Glomerular visceral epithelial cell (primary cell): ENCODE results near the gene SLC2A3.
"Not testable (repeated sequence)": the region's sequence is repeated elsewhere in the genome, so short reads cannot be mapped to it uniquely, and the experiment has no call there.

Experiments used
- DNase-seq: peaks from one replicate; pipeline ENCODE4 v3.0.0-alpha.2; 2016; ENCODE audit errors: extremely low spot score

The SLC2A3 gene

DNA sequence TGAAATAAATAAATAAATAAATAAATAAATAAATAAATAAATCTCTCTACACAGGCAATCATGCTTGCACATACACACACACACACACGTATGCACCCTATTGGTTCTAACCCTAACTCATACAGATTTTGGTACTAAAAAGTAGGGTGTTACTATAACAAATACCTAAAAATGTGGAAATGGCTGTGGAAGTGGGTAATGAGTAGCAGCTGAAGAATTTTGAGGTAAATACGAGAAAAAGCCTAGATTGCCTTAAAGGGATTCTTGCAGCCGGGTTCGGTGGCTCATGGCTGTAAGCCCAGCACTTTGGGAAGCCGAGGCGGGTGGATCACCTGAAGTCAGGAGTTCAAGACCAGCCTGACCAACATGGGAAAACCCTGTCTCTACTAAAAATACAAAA is 15.7 kb upstream of the SLC2A3 start:
- no peak for DNase-seq

DNA sequence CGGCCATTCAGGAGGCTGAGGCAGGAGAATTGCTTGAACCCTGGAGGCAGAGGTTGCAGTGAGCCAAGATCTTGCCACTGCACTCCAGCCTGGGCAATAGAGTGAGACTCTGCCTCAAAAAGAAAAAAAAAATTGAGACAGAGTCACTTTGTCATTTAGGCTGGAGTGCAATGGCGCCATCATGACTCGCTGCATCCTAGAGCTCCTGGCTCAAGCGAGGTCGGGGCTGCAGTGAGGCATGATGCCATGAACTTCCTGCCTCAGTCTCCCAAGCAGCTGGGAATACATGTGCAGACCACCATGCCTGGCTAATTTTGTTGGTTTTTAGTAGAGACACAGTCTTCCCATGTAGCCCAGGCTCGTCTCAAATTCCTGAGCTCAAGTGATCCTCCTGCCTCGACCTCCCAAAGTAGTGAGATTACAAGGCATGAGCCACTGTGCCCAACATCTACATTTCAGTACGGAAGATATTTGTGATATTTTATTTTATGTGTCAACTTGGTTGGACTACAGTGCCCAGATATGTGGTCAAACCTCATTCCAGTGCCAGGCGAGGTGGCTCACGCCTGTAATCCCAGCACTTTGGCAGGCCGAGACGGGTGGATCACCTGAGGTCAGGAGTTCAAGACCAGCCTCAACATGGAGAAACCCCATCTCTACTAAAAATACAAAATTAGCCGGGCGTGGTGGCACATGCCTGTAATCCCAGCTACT is 14.4 kb upstream of the SLC2A3 start:
- DNase-seq: not testable (repeated sequence)

DNA sequence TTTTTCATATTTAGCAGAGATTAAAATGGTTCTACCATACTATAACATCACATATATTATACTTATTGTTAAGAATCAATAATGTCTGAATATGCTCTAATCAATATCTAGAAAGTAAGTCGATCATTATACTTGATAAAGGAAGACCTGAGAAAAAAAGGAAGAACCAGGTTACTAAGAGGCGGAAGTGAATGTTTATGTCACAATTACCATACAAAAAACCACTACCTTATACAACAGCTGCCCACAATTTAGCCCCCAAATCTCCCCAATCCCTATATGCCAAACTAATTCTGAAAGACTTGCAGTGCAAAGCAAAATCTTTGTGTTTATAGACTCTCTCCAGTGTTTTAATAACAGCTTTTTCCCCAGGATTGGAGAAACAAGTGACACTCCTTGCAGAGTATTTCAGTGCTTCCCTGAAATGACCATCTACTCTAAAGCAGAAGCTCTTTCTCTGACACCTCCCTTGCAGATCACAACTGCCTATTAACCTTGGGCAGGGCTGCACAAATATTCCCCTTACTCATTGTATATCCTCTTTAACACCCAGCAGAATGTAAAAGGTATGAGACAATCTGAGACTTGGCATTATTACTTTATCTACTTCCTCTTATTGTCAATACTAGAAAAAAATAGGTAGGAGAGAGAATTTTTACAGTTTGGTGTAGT is 12.7 kb upstream of the SLC2A3 start:
- DNase-seq: no peak

DNA sequence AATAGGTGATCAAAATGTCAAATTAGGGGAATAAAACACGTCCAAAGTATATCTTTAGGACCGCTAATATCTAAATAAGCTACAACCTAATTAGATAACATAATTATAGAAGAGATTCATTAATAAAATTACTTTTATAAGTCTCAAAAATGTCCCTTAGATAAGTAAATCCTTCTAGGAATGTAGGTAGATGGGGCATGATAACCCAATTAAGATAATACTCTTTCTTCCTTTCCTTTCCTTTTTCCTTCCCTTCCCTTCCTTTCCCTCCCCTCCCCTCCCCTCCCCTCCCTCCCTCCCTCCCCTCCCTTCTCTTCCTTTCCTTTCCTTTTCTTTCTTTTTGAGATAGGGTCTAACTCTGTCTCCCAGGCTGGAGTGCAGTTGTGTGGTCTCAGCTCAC is 11.0 kb upstream of the SLC2A3 start:
- no peak for DNase-seq

DNA sequence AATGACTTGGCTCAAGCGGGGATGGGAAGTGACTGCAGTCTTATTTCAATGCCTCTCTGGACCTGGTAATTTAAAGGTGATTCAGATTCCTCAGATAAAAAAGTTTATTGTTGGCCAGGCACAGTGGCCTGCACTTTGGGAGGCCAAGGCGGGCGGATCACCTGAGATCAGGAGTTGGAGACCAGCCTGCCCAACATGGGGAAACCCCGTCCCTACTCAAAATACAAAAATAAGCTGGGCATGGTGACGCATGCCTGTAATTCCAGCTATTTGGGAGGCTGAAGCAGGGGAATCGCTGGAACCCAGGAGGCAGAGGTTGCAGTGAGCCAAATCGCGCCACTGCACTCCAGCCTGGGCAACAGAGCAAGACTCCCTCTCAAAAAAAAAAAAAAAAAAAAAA is 8.8 kb upstream of the SLC2A3 start:
- not testable (repeated sequence) for DNase-seq

DNA sequence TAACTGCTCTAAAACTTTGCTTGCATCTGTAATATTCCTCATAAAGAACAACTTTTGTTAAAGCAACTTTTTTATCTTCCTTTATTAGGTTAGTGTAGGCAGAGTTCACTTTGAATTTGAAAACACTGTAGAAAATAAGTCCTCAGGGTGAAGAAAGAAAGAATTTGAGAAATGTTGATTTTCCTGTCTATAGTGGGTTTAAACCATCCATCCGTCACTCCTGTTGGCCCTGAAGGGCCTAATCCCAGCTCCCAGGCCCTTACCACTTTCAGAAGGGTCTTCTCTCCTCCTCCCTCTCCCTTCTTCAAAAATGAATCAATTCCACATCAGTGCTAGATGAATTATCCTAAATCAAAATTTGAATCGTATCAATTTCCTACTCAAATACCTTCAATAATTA is 4.9 kb upstream of the SLC2A3 start:
- no peak for DNase-seq

DNA sequence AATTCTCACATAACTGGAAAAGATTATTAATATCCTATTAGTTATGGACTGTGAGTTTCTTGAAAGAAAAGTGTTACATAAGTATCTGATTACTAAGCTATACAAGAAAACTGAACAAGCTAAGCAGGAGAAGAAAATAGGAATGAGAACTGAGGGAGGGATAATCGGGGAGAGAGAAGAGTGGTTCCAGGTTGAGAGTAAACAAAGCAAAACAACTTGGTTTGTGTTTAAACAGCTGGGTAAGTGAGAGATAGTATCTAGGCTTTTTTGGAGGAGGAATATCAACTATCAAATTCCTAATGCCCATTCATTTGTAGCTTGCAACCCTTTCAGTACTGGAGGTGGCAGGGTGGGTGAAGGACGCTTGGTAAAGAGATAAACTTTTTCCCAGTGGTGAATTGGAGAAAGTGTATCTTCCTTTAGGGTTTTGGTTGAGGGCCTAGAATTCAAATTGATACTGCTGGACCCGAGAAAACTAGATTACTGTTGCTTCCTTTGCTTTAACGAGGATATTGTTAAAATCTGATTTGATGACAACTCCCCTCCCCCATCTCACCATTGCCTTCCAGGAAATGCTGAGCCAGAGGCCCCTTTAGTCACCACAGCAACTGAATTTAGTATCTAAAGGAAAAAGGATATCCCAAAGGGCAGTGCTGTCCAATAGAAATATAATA is 2.0 kb upstream of the SLC2A3 start:
- DNase-seq: no peak

DNA sequence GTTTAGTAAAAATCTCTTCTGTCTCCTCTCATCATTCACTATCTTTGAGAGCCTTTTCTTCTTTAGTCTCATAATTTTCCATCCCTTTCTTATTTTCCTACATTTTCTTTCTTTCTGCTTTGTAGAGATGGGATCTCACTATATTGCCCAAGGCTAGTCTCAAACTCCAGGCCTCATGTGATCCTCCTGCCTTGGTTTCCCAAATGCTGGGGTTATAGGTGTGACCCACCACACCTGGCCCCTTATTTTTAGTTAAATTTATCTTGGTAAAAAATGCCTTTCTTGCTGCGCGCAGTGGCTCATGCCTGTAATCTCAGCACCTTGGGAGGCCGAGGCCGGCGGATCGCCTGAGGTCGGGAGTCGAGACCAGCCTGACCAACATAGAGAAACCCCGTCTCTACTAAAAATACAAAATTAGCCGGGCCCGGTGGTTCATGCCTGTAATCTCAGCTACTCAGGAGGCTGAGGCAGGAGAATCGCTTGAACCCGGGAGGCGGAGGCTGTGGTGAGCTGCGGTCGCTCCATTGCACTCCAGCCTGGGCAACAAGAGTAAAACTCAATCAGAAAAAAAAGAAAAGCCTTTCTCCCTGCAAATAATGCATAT is 996 bp downstream of the SLC2A3 start:
- DNase-seq: no peak

DNA sequence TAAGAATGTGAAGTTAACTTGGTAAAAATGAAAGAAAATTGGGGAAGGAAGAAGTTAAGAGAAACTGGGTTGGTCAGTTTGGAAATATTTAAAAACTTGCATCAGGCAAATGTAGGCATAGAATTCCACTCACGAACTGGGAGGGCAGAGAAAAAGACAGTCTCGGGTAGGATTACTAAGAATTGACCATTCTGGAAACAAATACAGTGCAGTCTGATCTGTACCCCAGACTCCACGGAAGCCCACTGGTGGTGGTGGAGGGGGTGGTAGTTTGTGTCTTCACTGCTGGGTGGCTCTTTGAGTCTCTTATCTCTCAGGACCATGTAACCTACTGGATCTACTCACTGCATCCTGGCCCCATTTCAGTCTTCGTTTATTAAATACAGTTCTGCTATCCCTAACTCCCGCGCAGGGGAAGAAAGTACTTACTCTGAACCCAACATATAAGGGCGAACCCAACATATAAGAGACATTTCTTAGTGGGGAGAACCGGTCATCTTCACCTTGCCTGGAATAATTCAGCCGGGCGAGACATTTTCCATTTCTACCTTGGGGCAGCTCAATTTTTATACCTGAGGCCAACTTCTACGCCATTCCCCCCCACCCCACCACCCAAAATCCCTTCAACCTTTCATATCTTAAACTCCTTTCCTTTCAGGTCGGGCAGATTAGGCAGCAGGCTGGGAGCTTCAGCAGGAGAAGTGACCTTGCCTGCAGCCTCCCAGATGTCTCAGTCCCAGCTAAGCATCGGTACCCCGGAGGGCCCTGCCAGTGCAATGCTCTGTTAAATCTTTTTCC is 1.7 kb downstream of the SLC2A3 start:
- no peak for DNase-seq

DNA sequence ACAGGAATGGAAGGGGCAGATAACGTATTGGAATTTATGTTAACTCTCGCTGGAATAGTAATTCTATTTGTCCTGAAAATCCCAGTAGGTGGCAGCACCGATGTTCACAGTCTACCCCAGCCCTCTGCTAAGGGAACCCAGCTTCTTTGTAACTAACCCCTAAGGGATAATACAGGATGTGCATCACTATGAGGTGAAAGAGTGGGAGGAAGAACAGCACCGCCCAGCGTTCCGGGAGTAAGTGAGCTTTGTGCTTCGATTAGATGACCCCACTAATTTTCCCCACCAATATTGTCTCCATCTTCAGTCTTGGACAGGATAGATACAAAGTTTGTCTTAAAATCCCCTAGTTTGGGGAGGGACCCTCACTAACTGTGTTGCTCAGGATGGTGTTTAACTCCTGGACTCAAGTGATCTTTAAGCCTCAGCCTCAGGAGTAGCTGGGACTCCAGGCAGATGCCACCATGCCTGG is 2.7 kb downstream of the SLC2A3 start:
- DNase-seq: peak; percentile 87

DNA sequence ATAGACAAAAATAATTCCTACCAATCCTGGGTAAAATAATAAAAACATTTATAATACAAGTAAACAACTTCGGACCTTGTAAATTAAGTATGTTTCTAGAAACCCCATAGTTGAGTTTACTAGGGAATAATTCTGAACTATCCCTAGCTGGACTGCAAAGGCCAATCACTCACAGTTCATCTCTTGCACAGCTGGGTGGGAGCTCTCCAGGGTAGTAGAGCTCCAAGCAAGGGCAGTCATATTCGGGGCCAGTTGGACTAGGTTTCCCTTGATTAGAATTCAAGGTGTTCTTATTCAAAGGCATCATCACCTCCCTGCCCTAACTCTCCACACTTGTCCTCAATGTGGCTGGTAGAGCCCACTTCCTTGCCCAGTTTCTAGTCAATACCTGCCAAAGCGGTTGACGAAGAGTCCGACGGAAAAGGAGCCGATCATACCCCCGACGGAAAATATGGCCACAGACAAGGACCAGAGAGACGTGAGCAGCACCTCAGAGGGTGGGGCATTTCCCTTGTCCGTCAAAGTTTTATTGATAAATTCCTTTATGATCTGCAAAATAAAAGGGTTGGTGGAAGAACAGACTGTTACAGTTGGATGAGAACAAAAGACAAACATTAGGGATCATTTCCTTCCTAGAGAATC is 3.3 kb downstream of the SLC2A3 start:
- DNase-seq: not testable (repeated sequence)

DNA sequence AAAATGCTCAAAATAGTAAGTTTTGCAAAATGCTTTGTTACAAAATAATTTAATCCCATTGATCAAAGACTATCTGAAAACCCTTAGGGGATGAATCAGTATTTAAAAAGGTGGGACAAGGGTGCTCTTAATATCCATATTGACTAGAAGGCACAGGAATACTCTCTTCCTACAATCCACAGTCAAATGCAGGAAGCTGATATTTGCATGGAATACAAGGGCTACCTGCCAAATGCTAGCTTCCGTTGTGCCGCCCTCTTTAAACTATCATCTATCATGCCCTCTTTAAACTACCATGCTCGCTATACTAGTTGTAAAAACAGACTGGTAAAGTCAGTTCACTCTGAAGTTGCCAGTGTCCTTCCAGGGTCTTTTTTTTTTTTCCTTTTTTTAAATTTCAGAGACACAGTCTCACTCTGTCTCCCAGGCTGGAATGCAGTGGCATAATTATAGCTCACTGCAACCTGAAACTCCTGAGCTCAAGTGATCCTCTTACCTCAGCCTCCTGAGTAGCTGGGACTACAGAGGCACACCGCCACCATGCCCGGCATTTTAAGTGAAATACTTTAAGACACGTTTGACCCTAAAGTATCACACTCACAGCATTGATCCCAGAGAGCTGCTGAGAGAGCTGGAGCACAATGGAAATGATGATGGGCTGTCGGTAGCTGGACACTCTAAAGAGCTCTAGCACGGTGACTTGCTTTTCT is 6.7 kb downstream of the SLC2A3 start:
- DNase-seq: no peak

DNA sequence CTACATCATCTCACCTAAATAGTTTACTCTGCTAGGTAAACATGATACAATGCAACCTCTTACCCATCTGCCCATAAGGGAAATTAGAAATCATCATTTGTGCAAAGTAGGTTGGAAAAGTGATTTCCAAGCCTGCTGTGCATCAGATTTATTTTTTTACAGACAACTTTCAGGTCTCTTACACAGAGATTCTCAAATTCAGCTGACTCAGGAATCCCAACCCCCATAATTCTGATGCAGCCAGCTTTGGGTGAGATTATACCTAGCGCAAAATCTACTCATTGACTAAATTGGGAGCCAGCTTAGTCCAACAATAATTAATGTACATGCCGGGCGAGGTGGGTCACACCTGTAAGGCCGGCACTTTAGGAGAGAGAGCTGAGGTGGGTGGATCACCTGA is 8.5 kb downstream of the SLC2A3 start:
- DNase-seq: no peak

DNA sequence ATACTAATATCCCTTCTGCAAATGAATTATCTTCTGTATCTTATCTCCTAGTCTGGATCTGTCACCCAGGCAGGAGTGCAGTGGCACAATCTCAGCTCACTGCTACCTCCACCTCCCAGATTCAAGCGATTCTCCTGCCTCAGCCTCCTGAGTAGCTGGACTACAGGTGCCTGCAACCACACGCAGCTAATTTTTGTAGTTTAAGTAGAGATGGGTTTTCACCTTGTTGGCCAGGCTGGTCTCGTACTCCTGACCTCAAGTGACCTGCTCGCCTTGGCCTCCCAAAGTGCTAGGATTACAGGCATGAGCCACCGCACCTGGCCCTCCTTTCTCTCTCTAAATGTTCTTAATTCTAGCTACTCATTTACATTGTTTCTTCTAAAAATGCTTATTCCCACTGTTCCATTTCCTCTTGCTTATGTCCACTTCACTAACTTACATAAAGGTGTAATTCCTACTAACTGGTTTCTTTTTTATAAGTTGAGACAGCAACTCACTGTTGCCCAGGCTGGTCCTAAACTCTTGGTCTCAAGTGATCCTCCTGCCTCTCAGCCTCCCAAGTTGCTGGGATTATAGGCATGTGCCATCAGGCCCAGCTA is 9.8 kb downstream of the SLC2A3 start:
- not testable (repeated sequence) for DNase-seq

DNA sequence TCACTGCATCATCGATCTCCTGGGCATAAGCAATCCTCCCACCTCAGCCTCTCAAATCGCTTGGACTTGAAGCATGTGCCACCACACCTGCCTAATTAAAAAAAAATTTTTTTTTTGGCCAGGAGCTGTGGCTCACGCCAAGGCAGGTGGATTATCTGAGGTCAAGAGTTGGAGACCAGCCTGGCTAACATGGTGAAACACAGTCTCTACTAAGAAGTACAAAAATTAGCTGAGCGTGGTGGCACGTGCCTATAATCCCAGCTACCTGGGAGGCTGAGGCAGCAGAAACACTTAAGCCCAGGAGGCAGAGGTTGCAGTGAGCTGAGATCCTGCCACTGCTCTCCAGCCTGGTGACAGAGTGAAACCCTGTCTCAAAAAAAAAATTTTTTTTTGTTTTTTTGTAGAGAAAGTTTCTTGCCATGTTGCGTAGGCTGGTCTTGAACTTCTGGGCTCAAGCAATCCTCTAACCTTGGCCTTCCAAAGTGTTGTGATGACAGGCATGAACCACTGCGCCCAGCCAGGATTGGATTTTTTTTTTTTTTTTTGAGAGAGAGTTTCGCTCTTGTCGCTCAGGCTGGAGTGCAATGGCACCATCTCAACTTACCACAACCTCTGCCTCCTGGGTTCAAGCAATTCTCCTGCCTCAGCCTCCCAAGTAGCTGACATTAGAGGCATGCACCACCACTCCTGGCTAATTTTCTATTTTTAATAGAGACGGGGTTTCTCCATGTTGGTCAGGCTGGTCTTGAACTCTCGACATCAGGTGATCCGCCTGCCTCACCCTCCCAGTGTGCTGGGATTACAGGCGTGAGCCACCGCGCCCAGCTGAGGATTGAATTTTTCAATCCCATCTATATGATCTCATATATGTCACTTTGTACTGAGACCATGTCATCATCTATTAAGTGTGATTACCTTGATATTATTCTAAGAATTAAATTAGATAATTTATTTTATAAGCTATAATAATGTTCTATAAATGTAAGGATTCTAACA is 12.4 kb downstream of the SLC2A3 start:
- DNase-seq: no peak

DNA sequence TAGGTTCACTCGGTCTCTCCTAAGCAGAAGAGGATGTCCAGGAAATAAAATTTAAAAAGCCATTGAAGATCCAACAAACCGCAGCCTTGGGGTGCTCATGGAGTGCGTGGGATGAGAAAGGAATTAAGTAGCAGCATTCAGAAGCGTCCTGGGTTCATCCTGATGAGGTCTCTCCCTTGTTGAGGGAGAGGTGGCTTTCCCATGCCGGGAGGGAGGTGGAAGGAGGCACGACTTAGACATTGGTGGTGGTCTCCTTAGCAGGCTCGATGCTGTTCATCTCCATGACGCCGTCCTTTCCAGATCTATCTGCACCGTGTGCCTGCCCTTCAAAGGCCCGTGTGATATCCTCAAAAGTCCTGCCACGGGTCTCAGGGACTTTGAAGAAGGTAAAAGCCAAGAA is 14.8 kb downstream of the SLC2A3 start:
- DNase-seq: not testable (repeated sequence)

DNA sequence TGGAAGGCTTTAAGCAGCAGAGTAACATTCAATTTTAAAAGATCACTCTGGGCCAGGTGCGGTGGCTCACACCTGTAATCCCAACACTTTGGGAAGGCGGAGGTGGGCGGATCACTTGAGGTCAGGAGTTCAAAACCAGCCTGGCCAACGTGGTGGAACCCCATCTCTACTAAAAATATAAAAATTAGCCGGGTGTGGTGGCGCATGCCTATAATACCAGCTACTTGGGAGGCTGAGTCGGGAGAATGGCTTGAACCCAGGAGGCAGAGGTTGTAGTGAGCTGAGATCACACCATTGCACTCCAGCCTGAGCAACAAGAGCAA is 17.8 kb downstream of the SLC2A3 start:
- not testable (repeated sequence) for DNase-seq

DNA sequence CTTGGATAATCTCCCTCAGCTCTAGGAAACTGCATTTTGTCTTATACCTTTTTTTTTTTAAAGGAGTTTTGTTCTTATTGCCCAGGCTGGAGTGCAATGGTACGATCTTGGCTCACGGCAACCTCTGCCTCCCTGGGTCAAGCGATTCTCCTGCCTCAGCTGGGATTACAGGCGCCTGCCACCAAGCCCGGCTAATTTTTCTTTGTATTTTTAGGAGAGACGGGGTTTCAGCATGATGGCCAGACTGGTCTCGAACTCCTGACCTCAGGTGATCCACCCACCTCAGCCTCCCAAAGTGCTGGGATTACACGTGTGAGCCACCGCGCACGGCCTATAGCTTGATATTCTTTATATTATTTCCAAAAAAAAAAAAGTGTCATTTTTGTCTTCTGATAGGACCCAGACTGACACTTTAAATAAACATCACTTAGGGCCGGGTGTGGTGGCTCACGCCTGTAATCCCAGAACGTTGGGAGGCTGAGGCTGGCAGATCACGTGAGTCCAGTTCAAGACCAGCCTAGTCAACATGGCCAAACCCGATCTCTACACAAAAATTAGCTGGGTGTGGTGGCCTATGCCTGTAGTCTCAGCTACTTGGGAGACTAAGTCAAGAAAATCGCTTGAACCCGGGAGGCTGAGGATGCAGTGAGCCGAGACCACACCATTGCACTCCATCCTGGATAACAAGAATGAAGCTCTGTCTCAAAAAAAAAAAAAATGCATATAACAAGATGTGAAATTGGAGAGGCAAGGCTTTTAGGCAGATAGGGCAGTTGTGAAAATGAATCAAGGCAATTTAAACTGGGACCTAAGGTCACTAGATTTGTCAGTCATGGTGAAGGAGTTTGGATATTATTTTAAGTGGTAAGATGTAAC is 18.4 kb downstream of the SLC2A3 start:
- DNase-seq: no peak
